K562 (cell line): ENCODE measurements around the gene DCTN5. TPM values are rescaled to one million over a fixed set of nuclear protein-coding genes. Genes with fewer than 3 reads are reported as not detected.

ENCODE experiments used
- CHD7 ChIP-seq: fragments of 200-600 bp; sonication (generic); IDR thresholded peaks from one replicate; pipeline ENCODE4 v1.6.1; 2012; ENCODE audit warnings: mild to moderate bottlenecking, low read depth, low read length, inconsistent platforms
- COPS2 ChIP-seq: fragments of 450-650 bp; conservative IDR thresholded peaks from 2 replicates; pipeline ENCODE4 v1.6.1; 2016; ENCODE audit warnings: mild to moderate bottlenecking, moderate library complexity
- CUX1 ChIP-seq: fragments of 200-800 bp; sonication (Bioruptor generic); IDR thresholded peaks from 2 replicates; pipeline ENCODE4 v1.6.1; 2016; ENCODE audit warnings: missing genetic modification characterization, missing compliant biosample characterization
- PTRF ChIP-seq: fragments of 450-650 bp; IDR thresholded peaks from 2 replicates; pipeline ENCODE4 v1.6.1; 2016; ENCODE audit warnings: mild to moderate bottlenecking, missing genetic modification characterization, missing compliant biosample characterization
- RBM15 ChIP-seq: fragments of 200-400 bp; formaldehyde crosslinking; IDR thresholded peaks from 2 replicates; pipeline ENCODE4 v1.6.1; 2018; ENCODE audit warnings: mild to moderate bottlenecking, low read length, moderate library complexity; ENCODE audit not compliant: insufficient read depth
- ZNF395 ChIP-seq: fragments of 200-800 bp; sonication (Bioruptor generic); IDR thresholded peaks from 2 replicates; pipeline ENCODE4 v1.6.1; 2017; ENCODE audit warnings: missing genetic modification characterization, missing compliant biosample characterization
- ZNF586 ChIP-seq: fragments of 450-650 bp; formaldehyde crosslinking; conservative IDR thresholded peaks from 2 replicates; pipeline ENCODE4 v1.4.0; 2020; ENCODE audit warnings: mild to moderate bottlenecking, moderate library complexity
- polyA plus RNA-seq, 8 experiments: library from polyadenylated mRNA; depleted of rRNA in 4 of 8; stranded (reverse) in 5 of 8; unstranded in 3 of 8; fragments of >200 nt; fragmentation: Nextera tagmentation in 2 of 8; fragmentation: Illumina TruSeq in 1 of 8; extraction: Ambion mirVana in 2 of 8; extraction: Trizol in 1 of 8; gene quantifications; 2 replicates each; pipeline versions ENCODE4 v1.2.1 to v1.2.3, GENCODE V29; 2011 to 2014; ENCODE audit warnings: inconsistent platforms in 1 of 8, missing spikeins in 1 of 8
- total RNA-seq, 7 experiments: library from RNA; depleted of rRNA in 6 of 7; stranded (reverse); fragments of >200 nt in 6 of 7; fragmentation: Illumina TruSeq in 2 of 7; extraction: Trizol in 2 of 7; gene quantifications; 2 replicates each; pipeline versions ENCODE4 v1.2.1 to v1.2.3, GENCODE V29; 2011 to 2021; ENCODE audit warnings: low replicate concordance in 1 of 7

Gene DCTN5
- total and polyA plus RNA-seq, 9 of the 15 experiments (the other 6 are each of a cell fraction or from before 2014, with no cell fraction given) = 35.8 to 149 (median 75.9) TPM

GRCh38 chr16:23597003-23597756 lies 44.1 kb upstream of the DCTN5 start (continued):
- TF ChIP-seq CUX1 (CRISPR knock-in tag) (peak; percentile 99), ZNF395 (peak; percentile 100), COPS2 (no peak), CHD7 (no peak), ZNF586 (peak; percentile 92; the same call in 1 of the 2 replicates), PTRF (tag) (peak; percentile 99), RBM15 (no peak)
